Measurements from ENCODE around the gene FAS.
"Not testable (repeated sequence)": the region's sequence is repeated elsewhere in the genome, so short reads cannot be mapped to it uniquely, and the experiment has no call there.

Gene FAS

GRCh38 chr10:88995156-88995876, 4.7 kb downstream of the FAS start:
- peaks cover 54% of the 10 kb centered on the region for H3K4me1 Mint-ChIP-seq (ENCODE audit: low read depth)
- no peaks in the 10 kb centered on the region for H3K27me3 Mint-ChIP-seq
- H3K9me3 Mint-ChIP-seq (ENCODE audit: low read depth), result no peaks in the 10 kb centered on the region
- peak overlapping the region; percentile 80 for H3K27ac Mint-ChIP-seq
- peaks cover 3% of the 10 kb centered on the region for H3K36me3 Mint-ChIP-seq
- peak overlapping the region; percentile 53 for H3K4me3 Mint-ChIP-seq

DNA sequence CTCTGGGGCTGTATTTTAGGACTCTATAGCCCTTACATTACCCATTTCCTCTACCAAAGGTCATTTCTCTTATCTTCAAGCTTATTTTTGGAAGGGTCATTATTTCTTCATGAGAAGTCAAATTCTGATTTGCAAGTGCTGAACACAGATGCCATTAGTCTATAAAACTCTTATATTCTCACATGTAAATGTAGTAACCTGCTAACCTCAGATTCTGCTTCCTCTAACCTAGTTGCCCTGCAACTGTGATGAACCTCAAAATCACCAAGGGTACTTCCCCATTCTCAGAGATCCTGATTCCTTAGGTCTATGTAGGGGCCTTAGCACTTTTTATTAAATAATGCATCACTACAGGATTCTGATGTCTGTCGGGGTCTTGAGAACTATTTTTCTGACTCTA, 6.3 kb downstream of the FAS start:
- H3K27ac Mint-ChIP-seq, result no peak overlapping the region
- no peak overlapping the region for H3K4me3 Mint-ChIP-seq
- peaks cover 60% of the 10 kb centered on the region for H3K4me1 Mint-ChIP-seq (ENCODE audit: low read depth)

GRCh38 chr10:88999625-89000024, 9.0 kb downstream of the FAS start:
- H3K36me3 Mint-ChIP-seq, result peaks cover 8% of the 10 kb centered on the region
- H3K27me3 Mint-ChIP-seq, result no peaks in the 10 kb centered on the region
- no peak overlapping the region for H3K27ac Mint-ChIP-seq
- H3K4me1 Mint-ChIP-seq (ENCODE audit: low read depth), result peaks cover 56% of the 10 kb centered on the region
- no peak overlapping the region for H3K4me3 Mint-ChIP-seq
- no peaks in the 10 kb centered on the region for H3K9me3 Mint-ChIP-seq (ENCODE audit: low read depth)

More for the DNA sequence above, 6.3 kb downstream of the FAS start:
- Mint-ChIP-seq H3K9me3 (ENCODE audit: low read depth) (no peaks in the 10 kb centered on the region), H3K36me3 (peaks cover 3% of the 10 kb centered on the region), H3K27me3 (no peaks in the 10 kb centered on the region)

DNA sequence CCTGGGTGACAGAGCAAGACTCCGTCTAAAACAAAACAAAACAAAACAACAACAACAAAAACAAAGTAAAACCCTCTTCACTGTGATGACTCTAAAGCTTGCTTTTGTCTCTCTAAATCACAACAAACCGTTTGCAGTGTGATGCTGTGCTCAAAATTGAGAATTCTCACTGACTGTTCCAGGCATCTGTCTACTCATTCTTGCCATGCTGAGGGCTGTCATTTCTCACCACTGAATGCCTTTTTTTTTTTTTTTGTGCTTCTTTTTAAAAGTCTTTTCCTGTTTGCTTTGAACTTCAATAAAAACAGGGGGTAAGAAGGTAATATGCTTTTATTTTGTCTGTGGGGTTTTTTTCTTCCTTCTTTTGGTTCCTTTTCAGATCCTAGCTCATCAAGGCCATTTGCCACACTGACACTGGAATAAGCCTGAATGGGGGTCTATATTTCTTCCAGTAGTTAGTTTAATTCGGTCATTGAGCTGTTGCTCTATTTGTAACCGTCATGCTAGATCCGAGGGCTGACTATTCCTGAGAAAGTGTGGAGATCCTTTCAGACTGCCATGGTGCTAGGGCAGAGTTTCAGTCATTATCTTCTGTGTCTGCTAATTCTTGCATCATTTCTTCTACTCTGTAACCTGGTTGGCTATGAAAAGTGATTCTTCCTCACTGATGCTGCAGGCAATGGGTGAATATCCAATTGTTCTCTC, 10.6 kb downstream of the FAS start:
- Mint-ChIP-seq H3K27me3 (no peaks in the 10 kb centered on the region), H3K4me3 (peak overlapping the region; percentile 27), H3K9me3 (ENCODE audit: low read depth) (no peaks in the 10 kb centered on the region), H3K36me3 (peaks cover 8% of the 10 kb centered on the region), H3K4me1 (ENCODE audit: low read depth) (peaks cover 43% of the 10 kb centered on the region), H3K27ac (peak overlapping the region; percentile 41)

DNA sequence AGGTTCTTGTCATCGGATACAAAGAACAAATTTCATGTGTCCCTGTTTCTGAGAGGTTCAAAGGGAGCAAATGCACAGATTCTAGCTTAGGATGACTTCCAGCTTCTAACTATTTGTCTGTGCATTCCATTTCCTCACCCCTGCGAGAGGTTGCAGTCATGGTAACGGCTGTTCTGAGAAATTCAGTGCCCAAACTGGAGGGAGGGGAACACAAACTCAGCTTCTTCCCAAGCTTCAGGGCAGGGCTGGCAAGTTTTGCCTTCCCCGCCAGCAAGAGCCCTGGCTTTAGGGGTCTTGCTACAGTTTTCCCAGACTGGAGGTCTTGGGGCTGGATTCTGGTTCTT, 11.1 kb downstream of the FAS start:
- Mint-ChIP-seq H3K4me3 (peak overlapping the region; percentile 27), H3K27me3 (no peaks in the 10 kb centered on the region), H3K36me3 (peaks cover 8% of the 10 kb centered on the region), H3K4me1 (ENCODE audit: low read depth) (peaks cover 42% of the 10 kb centered on the region), H3K9me3 (ENCODE audit: low read depth) (no peaks in the 10 kb centered on the region), H3K27ac (no peak overlapping the region)

GRCh38 chr10:89002226-89002978, 11.8 kb downstream of the FAS start:
- Mint-ChIP-seq H3K27me3 (no peaks in the 10 kb centered on the region), H3K9me3 (ENCODE audit: low read depth) (no peaks in the 10 kb centered on the region), H3K27ac (peak overlapping the region; percentile 69), H3K36me3 (peaks cover 8% of the 10 kb centered on the region), H3K4me3 (peak overlapping the region; percentile 33), H3K4me1 (ENCODE audit: low read depth) (peaks cover 35% of the 10 kb centered on the region)

DNA sequence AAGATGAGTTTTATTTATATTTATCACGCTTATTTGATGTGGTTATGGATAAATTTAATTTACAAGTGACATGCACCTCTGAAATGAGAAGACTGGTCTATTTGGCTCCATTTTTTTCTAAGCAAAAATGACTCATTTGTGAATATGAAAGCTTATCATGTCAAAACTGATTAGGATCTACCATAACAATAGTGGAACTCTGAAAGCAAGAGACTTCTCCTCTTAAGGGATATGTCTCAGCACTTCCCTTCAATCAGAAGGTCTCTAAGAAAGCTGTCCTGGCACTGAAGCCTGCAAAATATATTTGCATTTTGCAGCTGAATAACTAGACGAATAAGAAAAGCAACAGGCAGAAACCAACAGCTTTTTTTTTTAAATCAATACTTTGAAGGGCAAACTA, 12.7 kb downstream of the FAS start:
- Mint-ChIP-seq H3K4me1 (ENCODE audit: low read depth) (peaks cover 36% of the 10 kb centered on the region), H3K36me3 (peaks cover 8% of the 10 kb centered on the region), H3K4me3 (no peak overlapping the region), H3K27me3 (no peaks in the 10 kb centered on the region), H3K9me3 (ENCODE audit: low read depth) (no peaks in the 10 kb centered on the region), H3K27ac (no peak overlapping the region)

DNA sequence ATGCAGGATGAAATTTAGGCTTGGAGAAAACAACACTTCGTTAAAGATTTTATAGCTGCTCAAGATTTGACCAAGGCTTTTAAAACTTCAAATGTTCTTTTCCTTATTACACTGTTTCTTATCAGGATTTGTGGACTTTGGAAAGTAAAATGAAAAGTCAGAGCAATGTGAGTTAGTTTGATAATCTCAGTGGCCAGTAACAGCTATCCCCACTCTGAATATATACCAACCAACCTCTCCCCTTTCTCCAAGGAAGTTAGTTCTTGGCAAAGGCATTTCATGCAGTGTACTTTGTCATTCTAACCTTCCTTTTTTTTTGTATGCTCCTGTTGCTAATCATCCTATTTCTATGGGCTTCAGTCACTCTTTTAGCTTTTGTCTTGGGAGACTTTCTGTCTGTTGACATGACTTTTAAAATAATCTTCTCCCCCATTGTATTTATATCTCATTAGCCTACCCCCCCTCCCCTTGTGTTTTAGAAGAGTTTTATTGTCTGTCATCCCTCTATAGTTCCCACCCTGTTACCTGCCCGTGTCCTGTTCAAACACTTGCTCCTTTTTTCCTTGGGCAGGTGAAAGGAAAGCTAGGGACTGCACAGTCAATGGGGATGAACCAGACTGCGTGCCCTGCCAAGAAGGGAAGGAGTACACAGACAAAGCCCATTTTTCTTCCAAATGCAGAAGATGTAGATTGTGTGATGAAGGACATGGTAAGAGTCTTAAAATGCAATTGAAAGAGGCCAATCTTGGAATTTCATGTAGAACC, 16.7 kb downstream of the FAS start:
- Mint-ChIP-seq H3K4me3 (no peak overlapping the region), H3K27ac (no peak overlapping the region), H3K4me1 (ENCODE audit: low read depth) (peaks cover 19% of the 10 kb centered on the region), H3K36me3 (peaks cover 30% of the 10 kb centered on the region), H3K27me3 (no peaks in the 10 kb centered on the region), H3K9me3 (ENCODE audit: low read depth) (no peaks in the 10 kb centered on the region)

DNA sequence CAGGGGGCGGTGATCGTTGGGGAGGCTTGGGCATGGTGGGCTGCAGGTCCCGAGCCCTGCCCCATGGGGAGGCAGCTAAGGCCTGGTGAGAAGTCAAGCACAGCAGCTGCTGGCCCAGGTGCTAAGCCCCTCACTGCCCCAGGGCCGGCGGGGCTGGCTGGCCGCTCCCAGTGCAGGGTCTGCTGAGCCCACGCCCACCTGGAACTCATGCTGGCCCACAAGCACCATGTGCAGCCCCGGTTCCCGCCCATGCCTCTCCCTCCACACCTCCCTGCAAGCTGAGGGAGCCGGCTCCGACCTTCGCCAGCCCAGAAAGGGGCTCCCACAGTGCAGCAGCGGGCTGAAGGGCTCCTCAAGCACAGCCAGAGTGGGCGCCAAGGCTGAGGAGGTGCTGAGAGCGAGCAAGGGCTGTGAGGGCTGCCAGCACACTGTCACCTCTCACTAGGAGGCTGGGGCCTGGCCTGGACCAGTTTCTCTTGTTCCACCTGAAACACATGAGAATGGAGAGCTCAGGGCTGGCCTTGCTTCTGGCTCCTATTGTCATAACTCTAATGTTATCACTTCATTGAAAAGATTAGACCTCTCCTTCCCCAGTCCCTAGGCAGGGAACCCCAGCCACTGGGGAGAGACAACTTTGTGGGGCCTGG, 28.2 kb downstream of the FAS start:
- H3K4me3 Mint-ChIP-seq; H3K27me3 Mint-ChIP-seq; H3K27ac Mint-ChIP-seq; H3K4me1 Mint-ChIP-seq (ENCODE audit: low read depth); H3K9me3 Mint-ChIP-seq (ENCODE audit: low read depth): not testable (repeated sequence)
- peaks cover 34% of the 10 kb centered on the region for H3K36me3 Mint-ChIP-seq

- Mint-ChIP-seq H3K27ac (no peak overlapping the region), H3K9me3 (ENCODE audit: low read depth) (peaks cover 5% of the 10 kb centered on the region), H3K4me3 (no peak overlapping the region), H3K36me3 (peaks cover 35% of the 10 kb centered on the region), H3K27me3 (no peaks in the 10 kb centered on the region), H3K4me1 (ENCODE audit: low read depth) (peaks cover 2% of the 10 kb centered on the region)
These were observed 29.1 kb downstream of the FAS start for GRCh38 chr10:89019569-89020327.

DNA sequence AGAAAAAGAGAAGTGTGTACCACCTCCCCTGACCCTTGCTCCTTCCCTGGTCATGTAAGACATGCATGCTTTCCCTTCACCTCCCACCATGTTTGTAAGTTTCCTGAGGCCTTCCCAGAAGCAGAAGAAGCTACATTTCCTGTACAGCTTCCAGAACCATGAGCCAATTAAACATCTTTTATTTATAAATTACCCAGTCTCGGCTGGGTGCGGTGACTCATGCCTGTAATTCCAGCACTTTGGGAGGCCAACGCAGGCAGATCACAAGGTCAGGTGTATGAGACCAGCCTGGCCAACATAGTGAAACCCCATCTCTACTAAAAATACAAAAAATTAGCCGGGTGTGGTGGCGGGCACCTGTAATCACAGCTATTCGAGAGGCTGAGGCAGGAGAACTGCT, 30.9 kb downstream of the FAS start:
- not testable (repeated sequence) for H3K27ac Mint-ChIP-seq; H3K9me3 Mint-ChIP-seq (ENCODE audit: low read depth); H3K4me3 Mint-ChIP-seq; H3K4me1 Mint-ChIP-seq (ENCODE audit: low read depth); H3K27me3 Mint-ChIP-seq
- peaks cover 29% of the 10 kb centered on the region for H3K36me3 Mint-ChIP-seq

GRCh38 chr10:89022734-89023133, 32.1 kb downstream of the FAS start:
- Mint-ChIP-seq H3K9me3 (ENCODE audit: low read depth) (peaks cover 5% of the 10 kb centered on the region), H3K4me1 (ENCODE audit: low read depth) (no peaks in the 10 kb centered on the region), H3K36me3 (peaks cover 26% of the 10 kb centered on the region), H3K27ac (no peak overlapping the region), H3K27me3 (no peaks in the 10 kb centered on the region), H3K4me3 (no peak overlapping the region)

- Mint-ChIP-seq H3K4me3 (no peak overlapping the region), H3K27me3 (no peaks in the 10 kb centered on the region), H3K4me1 (ENCODE audit: low read depth) (peaks cover 9% of the 10 kb centered on the region), H3K9me3 (ENCODE audit: low read depth) (no peaks in the 10 kb centered on the region), H3K36me3 (peaks cover 12% of the 10 kb centered on the region), H3K27ac (no peak overlapping the region)
These were observed 34.9 kb downstream of the FAS start for GRCh38 chr10:89025453-89025852.

GRCh38 chr10:89029181-89029580, 38.6 kb downstream of the FAS start:
- Mint-ChIP-seq H3K9me3 (ENCODE audit: low read depth) (no peaks in the 10 kb centered on the region), H3K4me1 (ENCODE audit: low read depth) (peaks cover 35% of the 10 kb centered on the region), H3K27me3 (no peaks in the 10 kb centered on the region), H3K4me3 (no peak overlapping the region), H3K27ac (no peak overlapping the region), H3K36me3 (peaks cover 5% of the 10 kb centered on the region)

Measured in activated naive CD8-positive, alpha-beta T cell (primary cell).